PFSK-1 (cell line): Measurements from ENCODE around the gene WFS1.

Source experiments
- FOXP2 ChIP-seq: optimal IDR thresholded peaks from 2 replicates; pipeline ENCODE3; 2011; ENCODE audit warnings: borderline replicate concordance, control low read depth, inconsistent platforms; ENCODE audit not compliant: insufficient read depth; ENCODE audit errors: extremely low read length, extremely low read depth
- POLR2AphosphoS5 ChIP-seq: IDR thresholded peaks from 2 replicates; pipeline ENCODE4 v1.6.1; 2012; ENCODE audit warnings: low read depth, mild to moderate bottlenecking, control low read depth, low read length, moderate library complexity
- SIN3A ChIP-seq: IDR thresholded peaks from 2 replicates; pipeline ENCODE4 v1.6.1; 2012; ENCODE audit warnings: mild to moderate bottlenecking, low read length, moderate library complexity, borderline replicate concordance; ENCODE audit not compliant: insufficient read depth
- TAF1 ChIP-seq: IDR thresholded peaks from 2 replicates; pipeline ENCODE4 v1.6.1; 2012; ENCODE audit warnings: low read length, control low read depth, borderline replicate concordance; ENCODE audit not compliant: insufficient read depth
- TF ChIP-seq, protein P1 (sequence below), 2 experiments: IDR thresholded peaks; 2 replicates each; pipeline versions ENCODE4 v1.6.1 to v1.8.0; 2011 to 2012; ENCODE audit warnings: low read depth in 2 of 2, low read length in 2 of 2, control low read depth in 1 of 2, inconsistent platforms in 1 of 2, mild to moderate bottlenecking in 1 of 2, moderate library complexity in 1 of 2; ENCODE audit not compliant: insufficient read depth in 1 of 2

The WFS1 gene

GRCh38 chr4:6331018-6331417 is 61.4 kb downstream of the WFS1 start:
- TF ChIP-seq SIN3A = no peak
- no peak for TF ChIP-seq FOXP2
- TF ChIP-seq TAF1 = no peak
- TF ChIP-seq POLR2AphosphoS5 = no peak
- TF ChIP-seq, protein P1, sequence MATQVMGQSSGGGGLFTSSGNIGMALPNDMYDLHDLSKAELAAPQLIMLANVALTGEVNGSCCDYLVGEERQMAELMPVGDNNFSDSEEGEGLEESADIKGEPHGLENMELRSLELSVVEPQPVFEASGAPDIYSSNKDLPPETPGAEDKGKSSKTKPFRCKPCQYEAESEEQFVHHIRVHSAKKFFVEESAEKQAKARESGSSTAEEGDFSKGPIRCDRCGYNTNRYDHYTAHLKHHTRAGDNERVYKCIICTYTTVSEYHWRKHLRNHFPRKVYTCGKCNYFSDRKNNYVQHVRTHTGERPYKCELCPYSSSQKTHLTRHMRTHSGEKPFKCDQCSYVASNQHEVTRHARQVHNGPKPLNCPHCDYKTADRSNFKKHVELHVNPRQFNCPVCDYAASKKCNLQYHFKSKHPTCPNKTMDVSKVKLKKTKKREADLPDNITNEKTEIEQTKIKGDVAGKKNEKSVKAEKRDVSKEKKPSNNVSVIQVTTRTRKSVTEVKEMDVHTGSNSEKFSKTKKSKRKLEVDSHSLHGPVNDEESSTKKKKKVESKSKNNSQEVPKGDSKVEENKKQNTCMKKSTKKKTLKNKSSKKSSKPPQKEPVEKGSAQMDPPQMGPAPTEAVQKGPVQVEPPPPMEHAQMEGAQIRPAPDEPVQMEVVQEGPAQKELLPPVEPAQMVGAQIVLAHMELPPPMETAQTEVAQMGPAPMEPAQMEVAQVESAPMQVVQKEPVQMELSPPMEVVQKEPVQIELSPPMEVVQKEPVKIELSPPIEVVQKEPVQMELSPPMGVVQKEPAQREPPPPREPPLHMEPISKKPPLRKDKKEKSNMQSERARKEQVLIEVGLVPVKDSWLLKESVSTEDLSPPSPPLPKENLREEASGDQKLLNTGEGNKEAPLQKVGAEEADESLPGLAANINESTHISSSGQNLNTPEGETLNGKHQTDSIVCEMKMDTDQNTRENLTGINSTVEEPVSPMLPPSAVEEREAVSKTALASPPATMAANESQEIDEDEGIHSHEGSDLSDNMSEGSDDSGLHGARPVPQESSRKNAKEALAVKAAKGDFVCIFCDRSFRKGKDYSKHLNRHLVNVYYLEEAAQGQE (IDR thresholded peaks at IDR 0.05; ENCODE audit: insufficient read depth in 1 of 2, low read depth in 2 of 2, low read length in 2 of 2) = no peak

DNA sequence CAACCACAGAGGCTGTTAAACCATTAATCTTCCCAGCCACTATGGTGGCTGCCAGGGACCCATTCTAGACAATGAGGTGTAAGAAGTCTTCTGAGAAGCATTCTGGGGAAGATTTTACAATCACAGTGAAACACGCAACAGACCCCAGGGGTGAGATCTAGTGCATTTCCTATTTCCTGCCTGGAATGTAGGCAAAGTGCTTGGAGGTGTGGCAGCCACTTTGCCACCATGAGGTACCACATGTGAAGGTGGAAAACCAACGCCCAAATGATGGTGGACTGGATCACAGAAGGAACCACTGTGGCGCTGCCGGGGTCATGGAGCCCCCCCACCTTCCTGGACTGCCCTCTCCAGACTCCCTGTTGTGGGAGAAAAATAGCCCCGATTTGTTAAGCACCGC is 61.8 kb downstream of the WFS1 start:
- no peak for TF ChIP-seq TAF1
- no peak for TF ChIP-seq POLR2AphosphoS5
- TF ChIP-seq, protein P1 (IDR thresholded peaks at IDR 0.05; ENCODE audit: insufficient read depth in 1 of 2, low read depth in 2 of 2, low read length in 2 of 2) = no peak
- no peak for TF ChIP-seq FOXP2
- no peak for TF ChIP-seq SIN3A

DNA sequence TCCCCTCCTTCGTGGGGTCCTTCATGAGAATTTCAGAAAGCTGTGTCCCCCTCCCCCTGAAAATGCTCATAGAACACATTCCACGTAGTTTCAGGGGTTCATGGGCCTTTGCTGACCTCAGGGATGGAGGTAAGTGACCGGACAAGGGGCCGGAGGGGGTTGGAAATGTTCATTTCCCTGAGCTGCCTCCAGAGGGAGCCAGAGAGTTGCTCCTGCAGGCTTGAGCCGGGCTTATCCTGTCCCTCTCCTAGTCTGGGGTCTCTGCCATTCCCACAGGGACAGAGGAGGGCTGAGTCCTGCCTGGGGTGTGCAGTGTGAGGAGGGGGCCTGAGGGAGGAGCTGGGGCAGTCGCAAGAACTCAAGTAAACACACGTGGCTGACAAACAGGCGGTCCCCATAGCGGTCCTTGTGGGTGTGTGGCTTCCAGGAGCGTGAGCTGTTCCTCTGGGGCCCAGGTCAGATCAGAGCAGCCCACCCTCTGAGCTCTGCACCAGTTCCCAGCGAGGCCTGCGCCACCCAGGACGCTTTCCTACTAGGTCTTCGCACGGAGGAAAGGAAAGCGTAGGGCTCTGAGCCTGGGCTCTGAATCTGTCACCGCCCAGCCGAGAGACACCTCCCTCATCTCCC is 62.5 kb downstream of the WFS1 start:
- TF ChIP-seq, protein P1 (IDR thresholded peaks at IDR 0.05; ENCODE audit: insufficient read depth in 1 of 2, low read depth in 2 of 2, low read length in 2 of 2) = peak in 1 of 2 experiments; percentile 55; a peak in 2 of 4 replicates
- no peak for TF ChIP-seq FOXP2

DNA sequence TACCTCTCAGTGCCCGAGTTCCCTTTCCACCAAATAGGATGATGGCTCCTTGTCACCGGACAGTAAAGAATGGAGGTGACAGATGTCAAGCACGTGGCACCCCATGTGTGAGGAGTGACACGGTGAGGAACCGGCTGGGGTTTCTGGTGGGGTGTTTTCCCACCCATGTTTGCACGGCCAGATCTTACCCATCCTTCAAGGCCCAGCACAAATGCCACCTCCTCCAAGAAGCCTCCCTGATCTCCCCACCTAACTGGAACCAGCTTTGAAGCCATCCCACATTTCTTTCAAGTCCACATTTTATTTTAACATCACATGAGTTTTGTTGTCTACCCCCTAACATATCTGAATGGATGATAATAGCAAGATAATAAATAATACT is 63.0 kb downstream of the WFS1 start:
- no peak for TF ChIP-seq TAF1
- TF ChIP-seq POLR2AphosphoS5 = no peak
- TF ChIP-seq SIN3A = no peak
- TF ChIP-seq, protein P1 (IDR thresholded peaks at IDR 0.05; ENCODE audit: insufficient read depth in 1 of 2, low read depth in 2 of 2, low read length in 2 of 2) = no peak
- no peak for TF ChIP-seq FOXP2
